ENCODE measurements around the gene TMEM100. TPM values are rescaled to one million over a fixed set of nuclear protein-coding genes. Genes with fewer than 3 reads are reported as not detected.

The TMEM100 gene
- total RNA-seq, 4 donors from 2014 or later, result 2.5 to 12.9 (median 6.4) TPM

DNA sequence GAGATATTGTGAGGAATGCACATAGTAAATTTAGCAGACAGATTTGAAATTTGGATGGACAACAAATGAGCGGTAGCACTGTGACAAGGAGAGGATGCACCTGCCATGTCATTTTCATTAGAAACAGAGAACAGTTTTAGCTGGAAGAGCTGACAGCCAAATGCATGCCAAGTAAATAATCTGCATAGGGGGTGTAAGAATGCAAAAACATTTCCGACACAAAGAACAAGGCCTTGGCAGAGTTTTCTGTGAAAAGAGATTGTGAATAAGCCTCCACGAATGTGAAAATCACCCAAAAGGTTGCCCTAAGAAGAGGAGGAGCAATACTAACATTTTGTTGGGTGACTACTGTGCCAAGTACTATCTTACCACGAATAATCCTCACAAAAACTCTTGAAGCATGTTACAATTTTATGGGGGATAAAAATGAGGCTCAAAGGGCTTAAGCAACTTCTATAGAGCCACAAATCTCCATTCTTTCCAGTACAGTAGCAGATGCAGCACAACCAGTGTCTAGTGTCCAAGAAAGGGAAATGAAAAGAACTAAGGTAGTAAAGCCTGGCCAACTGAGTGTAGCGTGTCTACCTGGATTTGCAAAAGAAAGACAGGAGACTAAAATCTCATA, 28.3 kb downstream of the TMEM100 start:
- Histone ChIP-seq H3K9me3 (no peaks in the 10 kb centered on the region), H3K36me3 (no peaks in the 10 kb centered on the region), H3K27me3 (no peaks in the 10 kb centered on the region), H3K4me3 (replicated peaks in 1 of 3) (no peak overlapping the region), H3K4me1 (peaks cover 8 to 10% of the 10 kb centered on the region in 2 donors), H3K27ac (no peak overlapping the region)
- 74 to 77% methylated on average over 5 of the region's 5 CpGs for WGBS, 2 donors
- DNase-seq, result no peak
- intact Hi-C loops (cut with DNase I), result no loop called here
- TF ChIP-seq, protein P1, sequence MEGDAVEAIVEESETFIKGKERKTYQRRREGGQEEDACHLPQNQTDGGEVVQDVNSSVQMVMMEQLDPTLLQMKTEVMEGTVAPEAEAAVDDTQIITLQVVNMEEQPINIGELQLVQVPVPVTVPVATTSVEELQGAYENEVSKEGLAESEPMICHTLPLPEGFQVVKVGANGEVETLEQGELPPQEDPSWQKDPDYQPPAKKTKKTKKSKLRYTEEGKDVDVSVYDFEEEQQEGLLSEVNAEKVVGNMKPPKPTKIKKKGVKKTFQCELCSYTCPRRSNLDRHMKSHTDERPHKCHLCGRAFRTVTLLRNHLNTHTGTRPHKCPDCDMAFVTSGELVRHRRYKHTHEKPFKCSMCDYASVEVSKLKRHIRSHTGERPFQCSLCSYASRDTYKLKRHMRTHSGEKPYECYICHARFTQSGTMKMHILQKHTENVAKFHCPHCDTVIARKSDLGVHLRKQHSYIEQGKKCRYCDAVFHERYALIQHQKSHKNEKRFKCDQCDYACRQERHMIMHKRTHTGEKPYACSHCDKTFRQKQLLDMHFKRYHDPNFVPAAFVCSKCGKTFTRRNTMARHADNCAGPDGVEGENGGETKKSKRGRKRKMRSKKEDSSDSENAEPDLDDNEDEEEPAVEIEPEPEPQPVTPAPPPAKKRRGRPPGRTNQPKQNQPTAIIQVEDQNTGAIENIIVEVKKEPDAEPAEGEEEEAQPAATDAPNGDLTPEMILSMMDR (IDR thresholded peaks at IDR 0.05), result no peak
- no peak for TF ChIP-seq POLR2A (IDR thresholded peaks at IDR 0.05)

DNA sequence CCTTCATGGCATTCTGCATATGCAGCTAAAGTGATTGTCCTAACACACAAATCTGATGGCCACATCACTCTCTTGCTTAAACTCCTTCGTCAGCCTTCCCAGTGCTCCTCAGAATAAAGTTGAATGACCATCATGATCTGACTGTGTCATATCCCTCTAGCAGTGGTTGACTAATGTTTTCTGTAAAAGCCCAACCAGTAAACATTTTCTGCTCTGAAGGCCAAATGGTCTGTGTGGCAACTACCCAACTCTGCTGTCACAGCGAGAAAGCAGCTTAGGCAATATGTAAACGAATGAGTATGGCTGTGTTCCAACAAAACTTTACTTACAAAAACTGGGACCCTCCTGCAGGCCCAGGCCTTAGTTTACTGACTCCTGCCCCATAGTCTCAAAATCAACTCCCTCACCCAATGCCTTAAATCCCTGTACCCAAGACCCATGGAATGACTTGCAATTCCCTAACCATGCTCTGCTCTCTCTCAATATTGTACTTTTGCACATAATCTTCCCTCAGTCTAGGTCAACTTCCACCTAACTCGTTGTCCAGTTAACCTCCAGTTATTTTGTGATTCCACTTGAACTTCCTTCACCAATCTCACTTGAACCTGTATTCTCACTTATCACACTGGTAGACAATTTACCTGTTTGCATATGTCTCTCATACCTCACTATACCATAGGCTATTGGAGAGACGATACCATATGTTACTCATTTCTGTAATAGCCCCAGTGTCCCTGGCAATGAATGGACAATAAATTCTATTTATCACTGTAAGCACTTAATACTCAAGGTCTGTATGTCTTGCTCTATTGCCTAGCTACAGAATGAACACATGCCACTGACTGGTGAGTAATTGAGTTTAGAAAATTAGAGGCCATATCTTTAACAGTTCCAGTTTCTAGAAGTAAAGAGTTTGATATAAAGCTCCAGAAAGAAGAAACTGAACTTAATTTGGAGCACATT, 29.1 kb downstream of the TMEM100 start:
- no peak overlapping the region for H3K27ac ChIP-seq

DNA sequence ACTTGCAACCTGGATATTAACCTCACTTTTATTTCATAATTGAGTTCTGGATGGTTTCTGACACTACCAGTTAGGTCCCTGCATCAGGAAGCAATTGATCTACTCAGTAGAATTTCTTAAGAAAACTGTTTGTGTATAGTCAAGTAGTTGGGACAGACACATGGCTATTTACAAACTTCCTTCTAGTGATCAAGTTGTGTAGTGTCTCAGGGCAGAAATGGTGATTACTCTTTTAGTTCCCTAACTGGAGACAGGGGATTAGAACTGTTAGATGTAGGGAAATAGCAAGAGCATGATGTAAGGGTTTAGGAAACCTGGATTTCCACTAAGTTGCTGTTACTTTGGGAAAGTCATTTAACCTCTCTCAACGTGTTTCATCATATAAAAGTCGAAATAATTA, 30.4 kb downstream of the TMEM100 start:
- intact Hi-C loops (cut with DNase I), result no loop called here
- TF ChIP-seq POLR2A (IDR thresholded peaks at IDR 0.05), result no peak
- TF ChIP-seq, protein P1 (IDR thresholded peaks at IDR 0.05), result no peak
- H3K27ac ChIP-seq, result no peak overlapping the region
- H3K9me3 ChIP-seq, result no peaks in the 10 kb centered on the region
- no peak overlapping the region for H3K4me3 ChIP-seq (replicated peaks in 1 of 3)
- DNase-seq, result no peak
- 86 to 89% methylated on average over 2 of the region's 2 CpGs for WGBS, 2 donors
- H3K4me1 ChIP-seq, result no peaks in the 10 kb centered on the region
- H3K36me3 ChIP-seq, result no peaks in the 10 kb centered on the region
- H3K27me3 ChIP-seq, result no peaks in the 10 kb centered on the region

More for the DNA sequence above, 29.1 kb downstream of the TMEM100 start:
- no peaks in the 10 kb centered on the region for H3K9me3 ChIP-seq
- intact Hi-C loops (cut with DNase I), result no loop called here
- DNase-seq, result no peak
- H3K4me3 ChIP-seq (replicated peaks in 1 of 3), result no peak overlapping the region
- no peaks in the 10 kb centered on the region for H3K27me3 ChIP-seq
- TF ChIP-seq POLR2A (IDR thresholded peaks at IDR 0.05), result no peak
- TF ChIP-seq, protein P1 (IDR thresholded peaks at IDR 0.05), result no peak
- 67 to 75% methylated on average over 5 of the region's 5 CpGs for WGBS, 2 donors
- H3K36me3 ChIP-seq, result no peaks in the 10 kb centered on the region
- H3K4me1 ChIP-seq, result peaks cover 0 to 2% of the 10 kb centered on the region in 2 donors

DNA sequence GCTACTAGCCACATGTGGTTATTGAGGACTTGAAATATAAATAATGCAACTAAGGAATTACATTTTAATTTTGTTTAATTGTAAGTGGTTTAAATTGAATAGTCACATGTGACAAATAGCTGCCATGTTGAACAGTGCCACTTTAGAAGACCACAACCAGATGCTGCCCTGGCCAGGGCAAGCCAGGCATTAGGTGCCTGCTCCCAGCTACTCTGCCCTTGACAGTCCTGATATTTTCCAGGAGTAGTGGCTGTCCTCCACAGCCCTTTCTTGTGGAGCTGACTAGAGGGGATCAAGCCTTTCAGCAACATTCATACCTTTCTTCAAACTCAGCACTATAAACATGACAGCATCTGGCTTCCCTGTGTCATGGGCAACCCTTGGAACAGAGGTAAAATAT, 31.0 kb downstream of the TMEM100 start:
- H3K27ac ChIP-seq, result no peak overlapping the region

More for the DNA sequence above, 31.0 kb downstream of the TMEM100 start:
- DNase-seq, result no peak
- Histone ChIP-seq H3K9me3 (no peaks in the 10 kb centered on the region), H3K36me3 (no peaks in the 10 kb centered on the region), H3K4me3 (replicated peaks in 1 of 3) (no peak overlapping the region), H3K27me3 (no peaks in the 10 kb centered on the region), H3K4me1 (no peaks in the 10 kb centered on the region)
- intact Hi-C loops (cut with DNase I), result no loop called here
- TF ChIP-seq, protein P1 (IDR thresholded peaks at IDR 0.05), result no peak
- no peak for TF ChIP-seq POLR2A (IDR thresholded peaks at IDR 0.05)
